GM10847 (cell line): ENCODE measurements around the gene CDKL1.

Experiments used
- POLR2A ChIP-seq: IDR thresholded peaks from 2 replicates; pipeline ENCODE4 v1.6.1; 2011; ENCODE audit not compliant: insufficient read length; ENCODE audit errors: extremely low read depth

Gene CDKL1

GRCh38 chr14:50344876-50345563, 51.7 kb downstream of the CDKL1 start:
- no peak for TF ChIP-seq POLR2A

GRCh38 chr14:50344116-50344775, 52.4 kb downstream of the CDKL1 start:
- TF ChIP-seq POLR2A: no peak

- no peak for TF ChIP-seq POLR2A
Observed at GRCh38 chr14:50343434-50343833, 53.2 kb downstream of the CDKL1 start.

DNA sequence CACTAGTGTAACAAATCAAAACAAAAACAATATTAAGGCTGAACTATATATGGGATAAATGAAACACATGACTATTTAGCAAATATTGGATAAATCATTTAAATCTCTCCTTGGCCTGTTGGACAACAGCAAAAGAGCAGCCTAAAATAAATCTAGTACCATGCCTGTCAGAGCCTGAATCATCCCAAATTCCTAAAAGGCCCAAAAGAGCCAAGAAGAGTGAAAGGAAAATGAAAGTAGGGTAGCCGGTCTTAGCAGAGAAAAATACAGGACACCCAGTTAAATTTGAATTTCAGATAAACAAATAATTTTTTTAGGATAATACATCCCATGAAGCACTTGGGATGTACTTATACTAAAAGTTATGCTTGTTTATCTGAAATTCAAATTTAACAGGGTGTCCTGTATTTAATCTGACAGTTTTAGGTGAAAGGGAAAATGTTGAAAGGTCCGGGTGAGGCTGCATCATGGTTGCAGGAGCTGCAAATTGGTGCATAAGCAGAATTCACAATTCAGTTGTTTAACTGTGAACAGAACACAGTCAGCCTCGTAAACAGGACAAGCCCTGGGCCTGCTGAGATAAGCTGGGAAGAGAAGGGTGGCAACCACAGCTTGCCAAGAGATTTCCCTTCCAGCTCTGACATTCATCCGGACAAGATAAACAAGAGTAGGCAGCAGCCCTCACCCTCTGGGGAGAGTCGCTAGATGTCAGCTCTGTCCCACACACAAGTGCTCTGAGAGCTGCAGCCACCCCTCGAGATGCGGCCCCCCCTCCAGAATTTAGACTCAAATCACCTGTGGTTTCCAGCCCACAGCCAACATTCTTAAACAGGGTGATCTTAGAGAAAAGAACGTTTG, 54.2 kb downstream of the CDKL1 start:
- no peak for TF ChIP-seq POLR2A

DNA sequence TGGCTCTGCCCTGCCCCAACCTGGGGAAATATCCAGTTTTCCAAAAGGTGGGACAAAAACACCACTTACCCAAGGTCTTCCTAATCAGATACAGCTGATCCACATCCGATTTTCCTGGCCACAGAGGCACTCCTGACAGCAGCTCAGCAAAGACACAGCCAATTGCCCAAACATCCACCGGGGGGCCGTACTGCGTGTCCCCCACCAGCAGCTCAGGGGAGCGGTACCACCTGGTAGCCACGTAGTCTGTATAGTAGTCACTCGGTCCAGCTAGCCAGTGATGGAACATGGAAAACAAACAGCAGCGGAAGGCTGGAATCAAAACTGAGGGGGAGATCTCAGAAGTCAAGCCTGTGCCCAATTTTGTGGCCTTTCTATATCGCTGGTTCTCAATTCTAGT, 55.7 kb downstream of the CDKL1 start:
- no peak for TF ChIP-seq POLR2A

DNA sequence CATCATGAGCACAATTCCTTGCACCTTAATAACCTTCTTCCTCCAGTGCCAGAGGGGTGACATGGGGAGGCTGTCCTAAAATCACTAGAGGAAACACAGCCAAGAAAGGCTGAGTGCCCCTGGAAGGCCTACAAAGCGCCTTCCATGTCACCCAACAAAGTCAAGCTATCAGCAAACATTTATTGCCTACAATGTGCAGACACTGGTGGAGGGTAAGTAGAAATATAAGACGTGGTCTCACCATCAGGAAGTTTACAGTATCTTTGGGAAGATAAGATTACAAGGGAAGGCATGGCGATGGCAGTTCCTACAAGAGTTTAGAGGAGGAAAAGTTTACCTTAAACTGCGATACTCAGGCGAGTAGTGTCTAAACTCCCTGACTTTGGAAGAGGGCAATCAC, 56.6 kb downstream of the CDKL1 start:
- no peak for TF ChIP-seq POLR2A

- no peak for TF ChIP-seq POLR2A
Observed at GRCh38 chr14:50339178-50339804, 57.4 kb downstream of the CDKL1 start.

GRCh38 chr14:50338587-50338986, 58.1 kb downstream of the CDKL1 start:
- TF ChIP-seq POLR2A: no peak

DNA sequence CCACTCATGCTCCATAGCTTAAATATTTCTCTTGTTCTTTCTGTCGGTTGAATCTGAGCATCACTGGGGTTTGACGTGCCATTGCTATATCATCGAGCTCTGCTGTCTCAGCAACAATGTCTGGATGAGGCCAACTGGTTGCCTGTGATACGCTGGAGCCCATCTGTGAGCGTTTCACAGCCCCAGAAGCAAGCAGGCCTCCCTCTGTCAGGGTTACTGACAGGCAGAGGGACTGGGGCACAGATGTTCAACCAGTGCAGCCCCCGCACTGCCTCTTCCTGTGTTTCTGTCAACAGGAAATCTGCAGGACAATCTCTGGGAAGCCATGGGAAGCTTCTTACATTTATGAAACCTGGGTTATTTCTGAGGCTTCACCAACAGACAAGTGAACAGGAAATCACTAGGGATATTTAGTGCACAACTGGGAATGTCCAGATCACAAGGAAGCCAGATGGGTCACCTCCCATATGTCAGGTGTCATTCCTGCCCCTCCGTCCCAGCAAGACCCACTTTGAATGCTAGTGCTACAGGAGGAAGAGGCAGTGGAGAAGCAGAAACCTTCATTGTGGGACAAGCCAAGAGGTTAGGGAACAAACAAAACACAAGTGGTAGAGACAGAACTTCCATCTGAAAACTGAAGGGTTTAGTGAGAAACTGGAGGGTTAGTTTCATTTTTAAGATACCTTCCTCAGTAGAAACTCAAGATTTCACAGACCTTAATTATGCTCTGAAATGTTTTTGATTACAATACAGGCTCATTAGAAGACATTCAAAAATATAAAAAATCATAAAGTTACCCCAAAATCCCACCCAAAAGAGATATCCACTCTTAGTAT, 60.5 kb downstream of the CDKL1 start:
- TF ChIP-seq POLR2A: no peak

GRCh38 chr14:50335389-50335788, 61.3 kb downstream of the CDKL1 start:
- TF ChIP-seq POLR2A: no peak

DNA sequence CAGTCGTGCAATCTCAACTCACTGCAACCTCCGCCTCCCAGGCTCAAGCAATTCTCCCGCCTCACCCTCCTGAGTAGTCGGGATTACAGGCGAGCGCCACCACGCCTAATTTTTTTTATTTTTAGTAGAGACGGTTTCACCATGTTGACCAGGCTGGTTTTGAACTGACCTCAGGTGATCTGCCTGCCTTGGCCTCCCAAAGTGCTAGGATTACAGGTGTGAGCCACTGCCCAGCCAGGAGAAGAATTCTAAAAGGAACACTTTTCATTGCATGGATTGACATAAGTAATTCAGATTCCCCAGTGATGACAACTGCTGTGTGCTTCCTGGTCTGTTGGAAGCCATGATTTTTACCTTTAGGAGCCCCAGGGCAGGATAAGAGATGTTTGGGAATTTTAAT, 62.5 kb downstream of the CDKL1 start:
- TF ChIP-seq POLR2A: no peak

DNA sequence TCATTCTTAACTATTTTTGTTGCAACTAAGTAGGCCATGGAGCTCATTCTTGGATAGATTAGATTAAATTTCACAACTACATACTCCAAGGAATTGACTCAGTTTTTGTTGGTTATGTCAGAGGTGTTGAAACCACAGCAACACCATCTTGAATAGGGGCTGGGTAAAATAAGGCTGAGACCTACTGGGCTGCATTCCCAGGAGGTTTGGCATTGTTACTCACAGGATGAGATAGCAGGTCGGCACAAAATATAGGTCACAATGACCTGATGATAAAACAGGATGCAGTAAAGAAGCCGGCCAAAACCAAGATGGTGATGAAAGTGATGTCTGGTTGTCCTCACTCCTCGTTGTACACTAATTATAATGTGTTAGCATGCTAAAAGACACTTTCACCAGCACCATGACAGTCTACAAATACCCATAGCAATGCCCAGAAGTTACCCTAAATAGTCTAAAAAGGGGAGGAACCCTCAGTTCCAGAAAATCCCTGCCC, 63.6 kb downstream of the CDKL1 start:
- no peak for TF ChIP-seq POLR2A

DNA sequence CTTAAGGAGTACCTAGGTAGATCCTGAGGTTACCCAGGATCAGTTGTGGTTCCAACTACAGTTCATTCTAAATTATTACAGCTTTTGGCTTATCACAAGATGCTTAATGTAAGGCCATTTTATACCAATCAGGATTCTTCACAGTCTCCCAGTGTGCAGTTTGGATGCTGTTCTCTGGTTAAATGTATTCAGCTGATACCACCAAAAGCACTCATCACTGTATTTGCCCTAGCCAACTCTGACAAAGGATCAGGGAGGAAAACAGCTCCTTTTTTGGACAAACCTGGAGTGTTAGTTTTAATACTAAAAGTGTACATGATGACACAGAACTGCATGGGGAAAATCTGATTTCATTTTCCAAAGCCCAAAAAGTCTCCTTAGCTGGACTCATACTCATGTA, 65.1 kb downstream of the CDKL1 start:
- no peak for TF ChIP-seq POLR2A

GRCh38 chr14:50321009-50321660, 75.5 kb downstream of the CDKL1 start:
- no peak for TF ChIP-seq POLR2A
